NCI-H146 (cell line): Measurements from ENCODE around the gene ADRA2C.

Experiments
- DNase-seq: peaks from one replicate; lab custom pipeline; 2025; lab: John Stamatoyannopoulos, UW

ADRA2C gene

GRCh38 chr4:3777669-3778068, 11.5 kb downstream of the ADRA2C start:
- no peak for DNase-seq

GRCh38 chr4:3779509-3779908, 13.3 kb downstream of the ADRA2C start:
- no peak for DNase-seq

- no peak for DNase-seq
Observed at GRCh38 chr4:3780347-3781171, 14.4 kb downstream of the ADRA2C start.

GRCh38 chr4:3781193-3781886, 15.2 kb downstream of the ADRA2C start:
- DNase-seq: no peak

- no peak for DNase-seq
Observed at GRCh38 chr4:3781997-3782930, 16.1 kb downstream of the ADRA2C start.

- DNase-seq: no peak
Observed at GRCh38 chr4:3783693-3784306, 17.6 kb downstream of the ADRA2C start.

- no peak for DNase-seq
Observed at GRCh38 chr4:3784454-3785291, 18.5 kb downstream of the ADRA2C start.

- DNase-seq: no peak
Observed at GRCh38 chr4:3785292-3785565, 19.0 kb downstream of the ADRA2C start.

- DNase-seq: no peak
Observed at GRCh38 chr4:3786196-3786869, 20.1 kb downstream of the ADRA2C start.

- DNase-seq: no peak
Observed at GRCh38 chr4:3787489-3788365, 21.5 kb downstream of the ADRA2C start.

GRCh38 chr4:3788366-3788660, 22.1 kb downstream of the ADRA2C start:
- DNase-seq: no peak

GRCh38 chr4:3789587-3789986, 23.4 kb downstream of the ADRA2C start:
- no peak for DNase-seq

- DNase-seq: no peak
Observed at GRCh38 chr4:3790006-3790561, 23.9 kb downstream of the ADRA2C start.

- DNase-seq: no peak
Observed at GRCh38 chr4:3791256-3791655, 25.1 kb downstream of the ADRA2C start.

- no peak for DNase-seq
Observed at GRCh38 chr4:3791910-3792542, 25.8 kb downstream of the ADRA2C start.

GRCh38 chr4:3792813-3793212, 26.6 kb downstream of the ADRA2C start:
- no peak for DNase-seq

- no peak for DNase-seq
Observed at GRCh38 chr4:3793545-3793944, 27.4 kb downstream of the ADRA2C start.

GRCh38 chr4:3796960-3797359, 30.8 kb downstream of the ADRA2C start:
- no peak for DNase-seq
